Measurements from ENCODE around the gene CAPRIN2. TPM values are rescaled to one million over a fixed set of nuclear protein-coding genes. Genes with fewer than 3 reads are reported as not detected.

The CAPRIN2 gene, protein sequence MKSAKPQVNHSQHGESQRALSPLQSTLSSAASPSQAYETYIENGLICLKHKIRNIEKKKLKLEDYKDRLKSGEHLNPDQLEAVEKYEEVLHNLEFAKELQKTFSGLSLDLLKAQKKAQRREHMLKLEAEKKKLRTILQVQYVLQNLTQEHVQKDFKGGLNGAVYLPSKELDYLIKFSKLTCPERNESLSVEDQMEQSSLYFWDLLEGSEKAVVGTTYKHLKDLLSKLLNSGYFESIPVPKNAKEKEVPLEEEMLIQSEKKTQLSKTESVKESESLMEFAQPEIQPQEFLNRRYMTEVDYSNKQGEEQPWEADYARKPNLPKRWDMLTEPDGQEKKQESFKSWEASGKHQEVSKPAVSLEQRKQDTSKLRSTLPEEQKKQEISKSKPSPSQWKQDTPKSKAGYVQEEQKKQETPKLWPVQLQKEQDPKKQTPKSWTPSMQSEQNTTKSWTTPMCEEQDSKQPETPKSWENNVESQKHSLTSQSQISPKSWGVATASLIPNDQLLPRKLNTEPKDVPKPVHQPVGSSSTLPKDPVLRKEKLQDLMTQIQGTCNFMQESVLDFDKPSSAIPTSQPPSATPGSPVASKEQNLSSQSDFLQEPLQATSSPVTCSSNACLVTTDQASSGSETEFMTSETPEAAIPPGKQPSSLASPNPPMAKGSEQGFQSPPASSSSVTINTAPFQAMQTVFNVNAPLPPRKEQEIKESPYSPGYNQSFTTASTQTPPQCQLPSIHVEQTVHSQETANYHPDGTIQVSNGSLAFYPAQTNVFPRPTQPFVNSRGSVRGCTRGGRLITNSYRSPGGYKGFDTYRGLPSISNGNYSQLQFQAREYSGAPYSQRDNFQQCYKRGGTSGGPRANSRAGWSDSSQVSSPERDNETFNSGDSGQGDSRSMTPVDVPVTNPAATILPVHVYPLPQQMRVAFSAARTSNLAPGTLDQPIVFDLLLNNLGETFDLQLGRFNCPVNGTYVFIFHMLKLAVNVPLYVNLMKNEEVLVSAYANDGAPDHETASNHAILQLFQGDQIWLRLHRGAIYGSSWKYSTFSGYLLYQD
- 14.6 and 42.6 TPM in 2 replicates for total RNA-seq

GRCh38 chr12:30754750-30755394, at the start of gene CAPRIN2:
Gene CAPRIN2, minus strand, starts transcription at chr12:30754951. Its CDS starts 1,431 bp downstream, at chr12:30753520.

GRCh38 chr12:30695199-30696102, 59.3 kb downstream of the CAPRIN2 start, which contains the start of gene IPO8:
Gene IPO8, minus strand, starts transcription at chr12:30695869. Its CDS starts 222 bp downstream, at chr12:30695647.

Other genes with a start within 250 kb of the CAPRIN2 start
- 11.4 and 20.5 TPM in 2 replicates for gene IPO8, start 59.1 kb downstream of the CAPRIN2 start, total RNA-seq
- 0.23 and 3.7 TPM in 2 replicates for gene TSPAN11, start 171.8 kb upstream of the CAPRIN2 start, total RNA-seq